Esophagus squamous epithelium (tissue), 4 donors: ENCODE results near the gene SMOC1.

Source experiments
- POLR2A ChIP-seq, 4 donors: fragments of 450-650 bp; IDR thresholded peaks; one replicate each; pipeline ENCODE4 v1.6.1; 2017; ENCODE audit warnings: antibody characterized with exemption in 4 of 4, mild to moderate bottlenecking in 4 of 4, moderate library complexity in 3 of 4
- TF ChIP-seq, protein P1 (sequence below), 6 experiments: fragments of 450-650 bp in 4 of 6; fragments of 200-600 bp in 2 of 6; sonication (generic) in 2 of 6; IDR thresholded peaks; one replicate each; pipeline ENCODE4 v1.5.1; 2016 to 2019; ENCODE audit warnings: antibody characterized with exemption in 6 of 6, mild to moderate bottlenecking in 4 of 6, moderate library complexity in 4 of 6

DNA sequence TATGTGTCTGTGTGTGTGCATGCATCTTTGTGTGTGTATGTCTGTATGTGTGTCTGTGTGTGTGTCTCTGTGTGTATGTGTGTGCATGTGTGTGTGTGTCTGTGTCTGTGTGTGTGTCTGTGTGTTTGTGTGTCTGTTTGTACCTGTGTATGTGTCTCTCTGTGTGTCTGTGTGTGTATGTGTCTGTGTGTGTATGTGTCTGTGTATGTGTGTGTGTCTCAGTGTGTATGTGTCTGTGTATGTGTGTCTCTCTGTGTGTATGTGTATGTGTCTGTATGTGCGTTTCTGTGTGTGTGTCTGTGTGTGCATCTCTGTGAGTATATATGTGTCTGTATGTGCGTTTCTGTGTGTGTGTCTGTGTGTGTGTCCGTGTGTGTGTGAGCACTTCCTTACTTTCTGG lies 39.6 kb upstream of the SMOC1 start:
- TF ChIP-seq POLR2A (IDR thresholded peaks at IDR 0.05), result no peak
- TF ChIP-seq, protein P1, sequence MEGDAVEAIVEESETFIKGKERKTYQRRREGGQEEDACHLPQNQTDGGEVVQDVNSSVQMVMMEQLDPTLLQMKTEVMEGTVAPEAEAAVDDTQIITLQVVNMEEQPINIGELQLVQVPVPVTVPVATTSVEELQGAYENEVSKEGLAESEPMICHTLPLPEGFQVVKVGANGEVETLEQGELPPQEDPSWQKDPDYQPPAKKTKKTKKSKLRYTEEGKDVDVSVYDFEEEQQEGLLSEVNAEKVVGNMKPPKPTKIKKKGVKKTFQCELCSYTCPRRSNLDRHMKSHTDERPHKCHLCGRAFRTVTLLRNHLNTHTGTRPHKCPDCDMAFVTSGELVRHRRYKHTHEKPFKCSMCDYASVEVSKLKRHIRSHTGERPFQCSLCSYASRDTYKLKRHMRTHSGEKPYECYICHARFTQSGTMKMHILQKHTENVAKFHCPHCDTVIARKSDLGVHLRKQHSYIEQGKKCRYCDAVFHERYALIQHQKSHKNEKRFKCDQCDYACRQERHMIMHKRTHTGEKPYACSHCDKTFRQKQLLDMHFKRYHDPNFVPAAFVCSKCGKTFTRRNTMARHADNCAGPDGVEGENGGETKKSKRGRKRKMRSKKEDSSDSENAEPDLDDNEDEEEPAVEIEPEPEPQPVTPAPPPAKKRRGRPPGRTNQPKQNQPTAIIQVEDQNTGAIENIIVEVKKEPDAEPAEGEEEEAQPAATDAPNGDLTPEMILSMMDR (IDR thresholded peaks at IDR 0.05), result no peak
